Measurements from ENCODE around the gene PAX6.

PAX6 gene

GRCh38 chr11:31761636-31762035 is 49.5 kb downstream of the PAX6 start:
- ATAC-seq = no peak
- no peak for TF ChIP-seq CSDC2 (CRISPR knock-in tag; IDR thresholded peaks at IDR 0.05)

- no peak for ATAC-seq
Observed at GRCh38 chr11:31757260-31757835, 53.8 kb downstream of the PAX6 start.

GRCh38 chr11:31747581-31747980 is 63.5 kb downstream of the PAX6 start:
- ATAC-seq = no peak
- TF ChIP-seq BACH2 (CRISPR knock-in tag; IDR thresholded peaks at IDR 0.05; ENCODE audit: borderline replicate concordance) (no peak), ZNF70 (CRISPR knock-in tag; IDR thresholded peaks at IDR 0.05) (no peak), ZFP3 (CRISPR knock-in tag; IDR thresholded peaks at IDR 0.05) (no peak), TCF4 (CRISPR knock-in tag; IDR thresholded peaks at IDR 0.05; ENCODE audit: borderline replicate concordance) (no peak), ZFP30 (CRISPR knock-in tag; IDR thresholded peaks at IDR 0.05) (no peak), TOX (CRISPR knock-in tag; IDR thresholded peaks at IDR 0.05; ENCODE audit: borderline replicate concordance) (no peak), CREB5 (CRISPR knock-in tag; IDR thresholded peaks at IDR 0.05; ENCODE audit: low read depth) (no peak), OSR1 (CRISPR knock-in tag; IDR thresholded peaks at IDR 0.05) (no peak), PATZ1 (CRISPR knock-in tag; IDR thresholded peaks at IDR 0.05; ENCODE audit: borderline replicate concordance) (no peak), ESRRG (CRISPR knock-in tag; IDR thresholded peaks at IDR 0.05) (no peak)

More at GRCh38 chr11:31757260-31757835, 53.8 kb downstream of the PAX6 start:
- TF ChIP-seq TSHZ2 (CRISPR knock-in tag; IDR thresholded peaks at IDR 0.05) = no peak
- TF ChIP-seq ZNF70 (CRISPR knock-in tag; IDR thresholded peaks at IDR 0.05) = no peak
- no peak for TF ChIP-seq OSR1 (CRISPR knock-in tag; IDR thresholded peaks at IDR 0.05)
- no peak for TF ChIP-seq CSRNP3 (CRISPR knock-in tag; IDR thresholded peaks at IDR 0.05)
- no peak for TF ChIP-seq POU6F1 (CRISPR knock-in tag; IDR thresholded peaks at IDR 0.05; ENCODE audit: borderline replicate concordance, low read depth)
- TF ChIP-seq ZNF8 (CRISPR knock-in tag; IDR thresholded peaks at IDR 0.05) = no peak
- no peak for TF ChIP-seq SNAI2 (CRISPR knock-in tag; IDR thresholded peaks at IDR 0.05)
- no peak for TF ChIP-seq ISL1 (CRISPR knock-in tag; IDR thresholded peaks at IDR 0.05)
- no peak for TF ChIP-seq ESRRG (CRISPR knock-in tag; IDR thresholded peaks at IDR 0.05)
- TF ChIP-seq RARB (CRISPR knock-in tag; IDR thresholded peaks at IDR 0.05) = no peak
- no peak for TF ChIP-seq TOX (CRISPR knock-in tag; IDR thresholded peaks at IDR 0.05; ENCODE audit: borderline replicate concordance)
- TF ChIP-seq CREB5 (CRISPR knock-in tag; IDR thresholded peaks at IDR 0.05; ENCODE audit: low read depth) = no peak
- TF ChIP-seq ZC3H10 (CRISPR knock-in tag; IDR thresholded peaks at IDR 0.05) = no peak
- no peak for TF ChIP-seq GLIS3 (CRISPR knock-in tag; IDR thresholded peaks at IDR 0.05)
- TF ChIP-seq PPARA (CRISPR knock-in tag; IDR thresholded peaks at IDR 0.05; ENCODE audit: borderline replicate concordance) = no peak
- TF ChIP-seq ARNTL (CRISPR knock-in tag; IDR thresholded peaks at IDR 0.05; ENCODE audit: borderline replicate concordance, low read depth) = no peak
- no peak for TF ChIP-seq ZFP3 (CRISPR knock-in tag; IDR thresholded peaks at IDR 0.05)
- TF ChIP-seq BACH2 (CRISPR knock-in tag; IDR thresholded peaks at IDR 0.05; ENCODE audit: borderline replicate concordance) = no peak
- no peak for TF ChIP-seq TCF4 (CRISPR knock-in tag; IDR thresholded peaks at IDR 0.05; ENCODE audit: borderline replicate concordance)
